RWPE1 (cell line): Measurements from ENCODE around the gene CENPB.

ENCODE experiments used
- CTCF ChIA-PET: fragments of 350-600 bp; sonication (Branson Sonifier 250); formaldehyde crosslinking; extraction: SDS; loops from one replicate; lab custom pipeline; 2021; lab: Yijun Ruan, JAX
- POLR2A ChIA-PET: fragments of 400-600 bp; formaldehyde crosslinking; extraction: SDS; loops from one replicate; lab custom pipeline; 2020; ENCODE audit warnings: antibody characterized with exemption; ENCODE audit not compliant: low non-redundant PET; lab: Yijun Ruan, JAX
- DNase-seq: peaks from one replicate; pipeline ENCODE4 v3.0.0; 2012; ENCODE audit warnings: low spot score
- H3K27ac ChIP-seq: fragments of 450-650 bp; 2 replicates; pipeline ENCODE4 v1.5.1; 2017
- CTCF ChIP-seq: fragments of 450-650 bp; conservative IDR thresholded peaks from 2 replicates; pipeline ENCODE4 v1.5.1; 2017; ENCODE audit warnings: low read depth, mild to moderate bottlenecking

Gene CENPB

GRCh38 chr20:3755269-3755668 lies 31.3 kb downstream of the CENPB start:
- ChIA-PET POLR2A (no interaction called here), CTCF (interaction anchor here (1.0 to 1.2 kb wide), 2 partner anchors 10 to 14 kb away, joined by 3 read pairs; no protein-coding TSS in a partner anchor)
- no peak for DNase-seq
- TF ChIP-seq CTCF: no peak
- peak overlapping the region; percentile 36 for H3K27ac ChIP-seq

DNA sequence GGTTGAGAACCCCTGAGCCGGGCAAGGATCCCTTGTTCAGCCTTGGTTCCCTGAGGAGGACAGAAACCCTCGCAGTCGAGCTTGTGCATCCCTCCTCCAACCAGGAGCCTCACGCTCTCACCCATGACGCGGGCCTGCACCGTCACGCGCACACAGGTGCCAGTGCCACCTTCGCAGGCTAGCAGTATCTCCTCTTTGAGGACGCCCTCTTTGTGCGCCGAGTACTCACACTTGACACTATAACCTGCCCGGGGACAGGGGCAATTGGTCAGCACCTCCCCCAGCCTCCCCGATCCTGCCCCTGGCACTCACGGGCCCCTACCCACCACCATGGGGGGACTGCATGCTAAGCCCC lies 32.3 kb downstream of the CENPB start:
- TF ChIP-seq CTCF: no peak
- POLR2A ChIA-PET: no interaction called here
- peak overlapping the region; percentile 36 for H3K27ac ChIP-seq
- CTCF ChIA-PET: interaction anchor here (1.0 kb wide), 1 partner anchor 94 kb away, joined by 3 read pairs; no protein-coding TSS in a partner anchor
- DNase-seq: no peak

GRCh38 chr20:3753501-3754275 lies 32.9 kb downstream of the CENPB start:
- no peak for TF ChIP-seq CTCF
- ChIA-PET CTCF (interaction anchor here (0.6 to 1.5 kb wide), 5 partner anchors 10 to 154 kb away, joined by 3 to 5 read pairs (median 3); no protein-coding TSS in a partner anchor), POLR2A (no interaction called here)
- DNase-seq: no peak
- peak overlapping the region; percentile 36 for H3K27ac ChIP-seq

GRCh38 chr20:3753098-3753497 lies 33.4 kb downstream of the CENPB start:
- POLR2A ChIA-PET: no interaction called here
- peak; percentile 71 for TF ChIP-seq CTCF
- CTCF ChIA-PET: interaction anchor here (0.6 to 1.5 kb wide), 9 partner anchors 9 to 153 kb away, joined by 3 to 7 read pairs (median 4); partner anchors contain the start of gene ADISSP
- no peak for DNase-seq
- peak overlapping the region; percentile 23; the same call in 1 of the 2 replicates for H3K27ac ChIP-seq

DNA sequence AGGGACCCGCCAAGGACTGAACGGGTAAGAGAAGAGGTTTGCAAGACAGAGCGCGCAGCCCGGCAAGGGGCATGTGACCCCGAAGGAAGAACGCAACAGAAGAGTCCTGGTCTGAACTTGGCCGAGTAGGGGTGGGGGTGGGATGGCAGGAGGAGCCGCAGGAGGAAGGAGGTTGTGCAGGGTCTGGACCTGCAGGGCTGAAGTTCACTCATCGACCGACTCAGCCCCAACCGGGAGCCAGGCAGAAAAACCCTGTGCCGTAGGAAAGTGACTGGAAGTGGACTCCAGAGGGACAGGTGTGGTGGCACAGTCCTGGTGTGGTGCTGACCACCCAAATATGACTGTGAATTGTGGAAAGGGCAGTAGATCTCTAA lies 34.2 kb downstream of the CENPB start:
- POLR2A ChIA-PET: no interaction called here
- H3K27ac ChIP-seq: peak overlapping the region; percentile 23
- CTCF ChIA-PET: interaction anchor here (0.7 to 1.5 kb wide), 8 partner anchors 10 to 79 kb away, joined by 3 to 7 read pairs (median 4); partner anchors contain the start of gene ADISSP
- DNase-seq: no peak
- no peak for TF ChIP-seq CTCF

DNA sequence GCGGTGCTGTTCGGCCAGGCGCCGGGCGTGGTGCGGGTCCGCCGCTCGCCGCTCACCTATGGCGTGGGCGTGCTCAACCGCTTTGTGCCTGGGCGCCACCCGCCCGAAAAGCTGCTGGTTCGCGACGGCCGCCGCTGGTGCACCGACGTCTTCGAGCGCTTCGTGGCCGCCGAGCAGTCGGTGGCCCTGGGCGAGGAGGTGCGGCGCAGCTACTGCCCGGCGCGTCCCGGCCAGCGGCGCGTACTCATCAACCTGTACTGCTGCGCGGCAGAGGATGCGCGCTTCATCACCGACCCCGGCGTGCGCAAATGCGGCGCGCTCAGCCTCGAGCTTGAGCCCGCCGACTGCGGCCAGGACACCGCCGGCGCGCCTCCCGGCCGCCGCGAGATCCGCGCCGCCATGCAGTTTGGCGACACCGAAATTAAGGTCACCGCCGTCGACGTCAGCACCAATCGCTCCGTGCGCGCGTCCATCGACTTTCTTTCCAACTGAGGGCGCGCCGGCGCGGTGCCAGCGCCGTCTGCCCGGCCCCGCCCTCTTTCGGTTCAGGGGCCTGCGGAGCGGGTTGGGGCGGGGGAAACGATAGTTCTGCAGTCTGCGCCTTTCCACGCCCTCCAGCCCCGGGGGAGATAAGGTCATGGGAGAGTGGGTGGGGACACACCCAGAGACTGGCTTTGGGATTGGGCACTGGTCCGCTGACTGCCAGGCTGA lies 34.7 kb downstream of the CENPB start:
- peak; percentile 58 for DNase-seq
- CTCF ChIA-PET: interaction anchor here (0.7 to 1.5 kb wide), 6 partner anchors 9 to 103 kb away, joined by 3 to 6 read pairs (median 4); partner anchors contain the start of gene ADISSP
- TF ChIP-seq CTCF: no peak
- POLR2A ChIA-PET: no interaction called here
- H3K27ac ChIP-seq: peak overlapping the region; percentile 23
